SK-N-SH treated with all-trans-retinoic acid at 6 μM for 48 hours (cell line): ENCODE data around the gene MEX3A.

Experiments
- ATAC-seq: fragments of 200-7000 bp; cut with Tn5 transposase; 3 replicates; pipeline ENCODE4 v1.9.1; 2020; ENCODE audit warnings: mild to moderate bottlenecking, moderate library complexity
- ARNTL ChIP-seq: fragments of 450-650 bp; formaldehyde crosslinking; IDR thresholded peaks from 2 replicates; pipeline ENCODE4 v1.5.0; 2020; ENCODE audit warnings: low read depth, mild to moderate bottlenecking, moderate library complexity, borderline replicate concordance
- BACH2 ChIP-seq: fragments of 250-450 bp; sonication (Bioruptor Pico); IDR thresholded peaks from 2 replicates; pipeline ENCODE4 v1.9.0; 2021; ENCODE audit warnings: mild to moderate bottlenecking, borderline replicate concordance
- CSDC2 ChIP-seq: fragments of 250-450 bp; sonication (Bioruptor Pico); IDR thresholded peaks from 2 replicates; pipeline ENCODE4 v1.5.0; 2020; ENCODE audit warnings: mild to moderate bottlenecking, moderate library complexity
- ESRRG ChIP-seq: fragments of 250-450 bp; sonication (Bioruptor Pico); IDR thresholded peaks from 2 replicates; pipeline ENCODE4 v1.6.1; 2021; ENCODE audit warnings: mild to moderate bottlenecking
- GLIS3 ChIP-seq: fragments of 250-450 bp; sonication (Bioruptor Pico); IDR thresholded peaks from 2 replicates; pipeline ENCODE4 v1.5.0; 2020; ENCODE audit warnings: mild to moderate bottlenecking, moderate library complexity
- ISL1 ChIP-seq: fragments of 250-450 bp; sonication (Bioruptor Pico); IDR thresholded peaks from 2 replicates; pipeline ENCODE4 v2.1.2; 2022; ENCODE audit warnings: mild to moderate bottlenecking, moderate library complexity
- OSR1 ChIP-seq: fragments of 250-450 bp; sonication (Bioruptor Pico); IDR thresholded peaks from 2 replicates; pipeline ENCODE4 v1.8.0; 2022; ENCODE audit warnings: moderate library complexity, mild to moderate bottlenecking, inconsistent platforms
- PPARA ChIP-seq: fragments of 250-450 bp; sonication (Bioruptor Pico); IDR thresholded peaks from 2 replicates; pipeline ENCODE4 v1.5.0; 2020; ENCODE audit warnings: mild to moderate bottlenecking, borderline replicate concordance
- RARB ChIP-seq: fragments of 250-450 bp; sonication (Bioruptor Pico); IDR thresholded peaks from 2 replicates; pipeline ENCODE4 v1.8.0; 2021; ENCODE audit warnings: mild to moderate bottlenecking, moderate library complexity
- SNAI2 ChIP-seq: fragments of 250-450 bp; sonication (Bioruptor Pico); IDR thresholded peaks from 2 replicates; pipeline ENCODE4 v1.5.0; 2020; ENCODE audit warnings: mild to moderate bottlenecking, moderate library complexity
- TCF4 ChIP-seq: fragments of 250-450 bp; sonication (Bioruptor Pico); IDR thresholded peaks from 2 replicates; pipeline ENCODE4 v1.8.0; 2021; ENCODE audit warnings: mild to moderate bottlenecking, moderate library complexity, borderline replicate concordance
- TOX ChIP-seq: fragments of 250-450 bp; sonication (Bioruptor Pico); IDR thresholded peaks from 2 replicates; pipeline ENCODE4 v1.8.0; 2021; ENCODE audit warnings: mild to moderate bottlenecking, moderate library complexity, borderline replicate concordance
- ZFP3 ChIP-seq: fragments of 250-450 bp; sonication (Bioruptor Pico); IDR thresholded peaks from 2 replicates; pipeline ENCODE4 v1.5.0; 2020; ENCODE audit warnings: mild to moderate bottlenecking, moderate library complexity
- ZFP30 ChIP-seq: fragments of 450-650 bp; formaldehyde crosslinking; IDR thresholded peaks from 2 replicates; pipeline ENCODE4 v1.5.0; 2022; ENCODE audit warnings: mild to moderate bottlenecking, moderate library complexity
- ZNF565 ChIP-seq: fragments of 450-650 bp; formaldehyde crosslinking; conservative IDR thresholded peaks from 2 replicates; pipeline ENCODE4 v1.5.0; 2020; ENCODE audit warnings: low read depth, mild to moderate bottlenecking, moderate library complexity
- ZNF70 ChIP-seq: fragments of 450-650 bp; formaldehyde crosslinking; IDR thresholded peaks from 2 replicates; pipeline ENCODE4 v1.5.0; 2020; ENCODE audit warnings: mild to moderate bottlenecking, moderate library complexity
- TF ChIP-seq, protein P1 (sequence below): fragments of 250-450 bp; sonication (Bioruptor Pico); IDR thresholded peaks from 2 replicates; pipeline ENCODE4 v1.5.1; 2021; ENCODE audit warnings: mild to moderate bottlenecking, moderate library complexity
- TF ChIP-seq, protein P2 (sequence below): fragments of 250-450 bp; sonication (Bioruptor Pico); IDR thresholded peaks from 2 replicates; pipeline ENCODE4 v1.8.0; 2020; ENCODE audit warnings: mild to moderate bottlenecking, moderate library complexity, borderline replicate concordance
- TF ChIP-seq, protein P3 (sequence below): fragments of 250-450 bp; sonication (Bioruptor Pico); IDR thresholded peaks from 2 replicates; pipeline ENCODE4 v1.5.1; 2020; ENCODE audit warnings: low read depth, mild to moderate bottlenecking, moderate library complexity
- TF ChIP-seq, protein P4 (sequence below): fragments of 250-450 bp; sonication (Bioruptor Pico); IDR thresholded peaks from 2 replicates; pipeline ENCODE4 v1.5.0; 2020; ENCODE audit warnings: mild to moderate bottlenecking, moderate library complexity
- TF ChIP-seq, protein P5 (sequence below): fragments of 250-450 bp; sonication (Bioruptor Pico); IDR thresholded peaks from 2 replicates; pipeline ENCODE4 v1.8.0; 2021; ENCODE audit warnings: low read depth, mild to moderate bottlenecking, moderate library complexity, borderline replicate concordance

The MEX3A gene

DNA sequence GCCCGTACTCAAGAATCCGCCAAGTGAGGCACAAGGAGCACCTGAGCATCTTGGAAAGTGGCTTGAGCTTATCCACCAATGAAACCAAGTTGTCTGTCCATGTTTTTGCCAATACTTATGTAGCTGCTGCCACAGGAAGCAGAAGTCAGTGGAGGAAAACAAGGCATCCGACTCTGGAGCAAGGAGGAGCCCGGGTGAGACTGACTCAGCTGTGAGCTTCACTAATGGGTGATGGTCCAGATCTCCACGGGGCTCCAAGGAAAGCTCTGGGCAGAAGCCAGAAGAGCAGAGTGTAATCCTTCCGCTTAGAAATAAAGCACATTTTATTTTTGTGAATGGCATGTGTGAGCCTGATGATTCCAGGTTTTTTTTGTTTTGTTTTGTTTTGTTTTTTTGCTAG is 49.3 kb downstream of the MEX3A start:
- peak; percentile 26; the same call in 2 of the 3 replicates for ATAC-seq
- TF ChIP-seq SNAI2 (CRISPR knock-in tag): no peak
- TF ChIP-seq, protein P1, sequence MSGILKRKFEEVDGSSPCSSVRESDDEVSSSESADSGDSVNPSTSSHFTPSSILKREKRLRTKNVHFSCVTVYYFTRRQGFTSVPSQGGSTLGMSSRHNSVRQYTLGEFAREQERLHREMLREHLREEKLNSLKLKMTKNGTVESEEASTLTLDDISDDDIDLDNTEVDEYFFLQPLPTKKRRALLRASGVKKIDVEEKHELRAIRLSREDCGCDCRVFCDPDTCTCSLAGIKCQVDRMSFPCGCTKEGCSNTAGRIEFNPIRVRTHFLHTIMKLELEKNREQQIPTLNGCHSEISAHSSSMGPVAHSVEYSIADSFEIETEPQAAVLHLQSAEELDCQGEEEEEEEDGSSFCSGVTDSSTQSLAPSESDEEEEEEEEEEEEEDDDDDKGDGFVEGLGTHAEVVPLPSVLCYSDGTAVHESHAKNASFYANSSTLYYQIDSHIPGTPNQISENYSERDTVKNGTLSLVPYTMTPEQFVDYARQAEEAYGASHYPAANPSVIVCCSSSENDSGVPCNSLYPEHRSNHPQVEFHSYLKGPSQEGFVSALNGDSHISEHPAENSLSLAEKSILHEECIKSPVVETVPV: no peak
- no peak for TF ChIP-seq ESRRG (CRISPR knock-in tag)
- no peak for TF ChIP-seq OSR1
- TF ChIP-seq ZNF565 (CRISPR knock-in tag): no peak
- TF ChIP-seq, protein P2, sequence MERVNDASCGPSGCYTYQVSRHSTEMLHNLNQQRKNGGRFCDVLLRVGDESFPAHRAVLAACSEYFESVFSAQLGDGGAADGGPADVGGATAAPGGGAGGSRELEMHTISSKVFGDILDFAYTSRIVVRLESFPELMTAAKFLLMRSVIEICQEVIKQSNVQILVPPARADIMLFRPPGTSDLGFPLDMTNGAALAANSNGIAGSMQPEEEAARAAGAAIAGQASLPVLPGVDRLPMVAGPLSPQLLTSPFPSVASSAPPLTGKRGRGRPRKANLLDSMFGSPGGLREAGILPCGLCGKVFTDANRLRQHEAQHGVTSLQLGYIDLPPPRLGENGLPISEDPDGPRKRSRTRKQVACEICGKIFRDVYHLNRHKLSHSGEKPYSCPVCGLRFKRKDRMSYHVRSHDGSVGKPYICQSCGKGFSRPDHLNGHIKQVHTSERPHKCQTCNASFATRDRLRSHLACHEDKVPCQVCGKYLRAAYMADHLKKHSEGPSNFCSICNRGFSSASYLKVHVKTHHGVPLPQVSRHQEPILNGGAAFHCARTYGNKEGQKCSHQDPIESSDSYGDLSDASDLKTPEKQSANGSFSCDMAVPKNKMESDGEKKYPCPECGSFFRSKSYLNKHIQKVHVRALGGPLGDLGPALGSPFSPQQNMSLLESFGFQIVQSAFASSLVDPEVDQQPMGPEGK (CRISPR knock-in tag): no peak

DNA sequence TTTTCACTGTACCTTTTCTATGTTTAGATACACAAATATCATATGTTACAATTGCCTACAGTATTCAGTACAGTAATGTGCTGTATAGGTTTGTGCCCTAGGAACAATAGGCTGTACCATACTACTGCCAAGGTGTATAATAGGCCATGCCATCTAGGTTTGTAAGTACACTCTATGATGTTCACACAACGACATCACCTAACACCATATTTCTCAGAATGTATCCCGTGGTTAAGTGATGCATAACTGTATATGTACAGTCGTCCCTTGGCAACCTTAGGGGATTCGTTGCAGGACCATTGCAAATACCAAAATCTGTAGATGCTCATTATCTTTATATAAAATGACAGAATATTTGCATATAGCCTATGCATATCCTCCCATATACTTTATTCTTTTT is 55.7 kb downstream of the MEX3A start:
- ATAC-seq: no peak
- TF ChIP-seq ZNF565 (CRISPR knock-in tag): no peak
- TF ChIP-seq ZFP3 (CRISPR knock-in tag): no peak
- TF ChIP-seq, protein P1: no peak
- TF ChIP-seq PPARA (CRISPR knock-in tag): no peak
- TF ChIP-seq BACH2 (CRISPR knock-in tag): no peak
- no peak for TF ChIP-seq ISL1 (CRISPR knock-in tag)
- TF ChIP-seq, protein P3, sequence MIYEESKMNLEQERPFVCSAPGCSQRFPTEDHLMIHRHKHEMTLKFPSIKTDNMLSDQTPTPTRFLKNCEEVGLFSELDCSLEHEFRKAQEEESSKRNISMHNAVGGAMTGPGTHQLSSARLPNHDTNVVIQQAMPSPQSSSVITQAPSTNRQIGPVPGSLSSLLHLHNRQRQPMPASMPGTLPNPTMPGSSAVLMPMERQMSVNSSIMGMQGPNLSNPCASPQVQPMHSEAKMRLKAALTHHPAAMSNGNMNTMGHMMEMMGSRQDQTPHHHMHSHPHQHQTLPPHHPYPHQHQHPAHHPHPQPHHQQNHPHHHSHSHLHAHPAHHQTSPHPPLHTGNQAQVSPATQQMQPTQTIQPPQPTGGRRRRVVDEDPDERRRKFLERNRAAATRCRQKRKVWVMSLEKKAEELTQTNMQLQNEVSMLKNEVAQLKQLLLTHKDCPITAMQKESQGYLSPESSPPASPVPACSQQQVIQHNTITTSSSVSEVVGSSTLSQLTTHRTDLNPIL: no peak
- TF ChIP-seq, protein P2 (CRISPR knock-in tag): no peak
- TF ChIP-seq ESRRG (CRISPR knock-in tag): no peak

DNA sequence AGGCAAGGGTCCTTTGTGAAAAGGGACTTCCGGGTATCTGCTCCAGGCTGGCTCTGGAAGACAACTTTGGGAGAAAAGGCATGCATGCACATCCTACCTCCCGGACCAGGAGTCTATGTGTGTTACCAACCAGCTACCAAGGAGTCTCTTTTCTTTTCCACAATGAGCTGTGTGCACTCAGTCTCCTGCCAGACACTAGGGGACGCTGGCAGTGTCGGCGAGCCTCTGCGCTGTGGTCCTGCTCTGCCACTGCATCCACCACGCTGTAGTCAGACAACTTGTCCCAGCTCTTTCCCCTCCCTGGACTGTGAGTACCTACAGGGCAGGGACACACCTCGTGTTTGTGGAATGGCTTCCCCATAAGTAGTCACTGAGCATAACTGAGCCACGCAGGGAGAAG is 56.4 kb downstream of the MEX3A start:
- TF ChIP-seq ZFP3 (CRISPR knock-in tag) (no peak), ARNTL (no peak)
- TF ChIP-seq, protein P4, sequence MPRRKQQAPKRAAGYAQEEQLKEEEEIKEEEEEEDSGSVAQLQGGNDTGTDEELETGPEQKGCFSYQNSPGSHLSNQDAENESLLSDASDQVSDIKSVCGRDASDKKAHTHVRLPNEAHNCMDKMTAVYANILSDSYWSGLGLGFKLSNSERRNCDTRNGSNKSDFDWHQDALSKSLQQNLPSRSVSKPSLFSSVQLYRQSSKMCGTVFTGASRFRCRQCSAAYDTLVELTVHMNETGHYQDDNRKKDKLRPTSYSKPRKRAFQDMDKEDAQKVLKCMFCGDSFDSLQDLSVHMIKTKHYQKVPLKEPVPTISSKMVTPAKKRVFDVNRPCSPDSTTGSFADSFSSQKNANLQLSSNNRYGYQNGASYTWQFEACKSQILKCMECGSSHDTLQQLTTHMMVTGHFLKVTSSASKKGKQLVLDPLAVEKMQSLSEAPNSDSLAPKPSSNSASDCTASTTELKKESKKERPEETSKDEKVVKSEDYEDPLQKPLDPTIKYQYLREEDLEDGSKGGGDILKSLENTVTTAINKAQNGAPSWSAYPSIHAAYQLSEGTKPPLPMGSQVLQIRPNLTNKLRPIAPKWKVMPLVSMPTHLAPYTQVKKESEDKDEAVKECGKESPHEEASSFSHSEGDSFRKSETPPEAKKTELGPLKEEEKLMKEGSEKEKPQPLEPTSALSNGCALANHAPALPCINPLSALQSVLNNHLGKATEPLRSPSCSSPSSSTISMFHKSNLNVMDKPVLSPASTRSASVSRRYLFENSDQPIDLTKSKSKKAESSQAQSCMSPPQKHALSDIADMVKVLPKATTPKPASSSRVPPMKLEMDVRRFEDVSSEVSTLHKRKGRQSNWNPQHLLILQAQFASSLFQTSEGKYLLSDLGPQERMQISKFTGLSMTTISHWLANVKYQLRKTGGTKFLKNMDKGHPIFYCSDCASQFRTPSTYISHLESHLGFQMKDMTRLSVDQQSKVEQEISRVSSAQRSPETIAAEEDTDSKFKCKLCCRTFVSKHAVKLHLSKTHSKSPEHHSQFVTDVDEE (CRISPR knock-in tag): no peak
- TF ChIP-seq, protein P3: no peak
- peak; percentile 99 for ATAC-seq

DNA sequence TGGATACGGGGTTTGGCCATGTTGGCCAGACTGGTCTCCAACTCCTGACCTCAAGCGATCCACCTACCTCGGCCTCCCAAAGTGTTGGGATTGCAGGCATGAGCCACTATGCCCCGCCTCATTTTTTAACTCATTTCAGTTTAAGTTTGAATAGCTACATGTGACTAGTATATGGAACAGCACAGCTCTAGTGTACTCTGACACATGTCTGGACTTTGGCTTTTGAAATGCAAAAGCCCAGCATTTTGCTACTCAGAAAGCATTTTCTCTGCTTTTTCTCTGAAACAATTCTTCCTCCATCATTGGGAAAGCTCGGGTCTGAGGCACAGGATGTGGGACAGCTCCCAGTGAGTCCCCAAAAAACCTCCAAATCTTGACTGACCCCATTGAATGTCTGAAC is 57.5 kb downstream of the MEX3A start:
- ATAC-seq: no peak
- TF ChIP-seq, protein P3: no peak
- TF ChIP-seq TOX (CRISPR knock-in tag): no peak
- no peak for TF ChIP-seq CSDC2
- no peak for TF ChIP-seq ZNF70 (CRISPR knock-in tag)
- no peak for TF ChIP-seq ZNF565 (CRISPR knock-in tag)
- no peak for TF ChIP-seq BACH2 (CRISPR knock-in tag)
- TF ChIP-seq, protein P5, sequence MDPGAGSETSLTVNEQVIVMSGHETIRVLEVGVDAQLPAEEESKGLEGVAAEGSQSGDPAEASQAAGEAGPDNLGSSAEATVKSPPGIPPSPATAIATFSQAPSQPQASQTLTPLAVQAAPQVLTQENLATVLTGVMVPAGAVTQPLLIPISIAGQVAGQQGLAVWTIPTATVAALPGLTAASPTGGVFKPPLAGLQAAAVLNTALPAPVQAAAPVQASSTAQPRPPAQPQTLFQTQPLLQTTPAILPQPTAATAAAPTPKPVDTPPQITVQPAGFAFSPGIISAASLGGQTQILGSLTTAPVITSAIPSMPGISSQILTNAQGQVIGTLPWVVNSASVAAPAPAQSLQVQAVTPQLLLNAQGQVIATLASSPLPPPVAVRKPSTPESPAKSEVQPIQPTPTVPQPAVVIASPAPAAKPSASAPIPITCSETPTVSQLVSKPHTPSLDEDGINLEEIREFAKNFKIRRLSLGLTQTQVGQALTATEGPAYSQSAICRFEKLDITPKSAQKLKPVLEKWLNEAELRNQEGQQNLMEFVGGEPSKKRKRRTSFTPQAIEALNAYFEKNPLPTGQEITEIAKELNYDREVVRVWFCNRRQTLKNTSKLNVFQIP (CRISPR knock-in tag): no peak
- no peak for TF ChIP-seq ISL1 (CRISPR knock-in tag)
- no peak for TF ChIP-seq GLIS3 (CRISPR knock-in tag)
- TF ChIP-seq TCF4 (CRISPR knock-in tag): no peak
- no peak for TF ChIP-seq ZFP30 (CRISPR knock-in tag)
- TF ChIP-seq ESRRG (CRISPR knock-in tag): no peak
- no peak for TF ChIP-seq RARB (CRISPR knock-in tag)
